Suppressor macrophage treated with lipopolysaccharide for 1 hour (primary cell): Measurements from ENCODE around the gene CFC1.
"Not testable (repeated sequence)": the region's sequence is repeated elsewhere in the genome, so short reads cannot be mapped to it uniquely, and the experiment has no call there.

Source experiments
- DNase-seq, 3 donors: peaks; one replicate each; pipeline ENCODE4 v3.0.0-alpha.2; 2020 to 2022

Gene CFC1

DNA sequence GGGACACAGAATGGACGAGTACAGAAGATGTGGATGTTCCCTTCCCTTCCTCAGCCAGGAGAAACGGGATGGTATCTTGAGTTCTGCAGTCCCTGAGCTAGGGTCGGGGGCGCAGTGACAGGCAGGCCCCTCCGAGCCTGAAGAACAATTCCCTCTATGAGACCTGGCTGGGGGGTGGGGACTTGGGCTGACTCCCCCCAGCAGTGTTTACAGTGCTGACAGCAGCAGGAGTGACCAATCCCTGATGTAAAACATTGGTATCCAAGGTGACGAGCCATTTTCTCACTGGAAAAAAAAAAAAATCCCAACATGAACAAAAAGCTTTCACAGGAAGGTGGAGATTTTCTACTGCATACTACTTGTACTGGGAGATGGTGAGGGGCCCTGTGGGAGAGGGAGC, at the start of gene CFC1:
Gene CFC1, minus strand, starts transcription at position 183 of the 400 bp plus-strand sequence. CDS start 288 bp downstream, outside the sequence.
- DNase-seq: not testable (repeated sequence)

DNA sequence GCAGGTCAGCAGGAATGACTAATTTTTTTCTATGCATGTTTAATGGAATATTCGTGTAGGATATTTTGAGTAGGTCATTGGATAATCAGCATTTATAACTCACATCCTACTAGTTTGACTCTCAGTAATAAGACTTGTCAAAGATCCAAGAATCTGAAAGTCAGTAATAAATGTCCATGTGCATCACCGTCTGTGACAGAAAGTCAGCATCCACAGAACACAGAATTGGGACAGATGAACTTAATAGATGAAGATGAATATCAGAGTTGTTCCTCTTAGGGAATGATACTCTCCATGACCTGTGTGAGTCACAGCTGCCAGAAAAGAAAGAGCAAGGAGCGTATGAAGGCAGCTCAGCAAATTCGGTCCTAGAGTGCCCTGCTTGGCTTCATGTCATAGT, 42.3 kb upstream of the CFC1 start:
- not testable (repeated sequence) for DNase-seq

DNA sequence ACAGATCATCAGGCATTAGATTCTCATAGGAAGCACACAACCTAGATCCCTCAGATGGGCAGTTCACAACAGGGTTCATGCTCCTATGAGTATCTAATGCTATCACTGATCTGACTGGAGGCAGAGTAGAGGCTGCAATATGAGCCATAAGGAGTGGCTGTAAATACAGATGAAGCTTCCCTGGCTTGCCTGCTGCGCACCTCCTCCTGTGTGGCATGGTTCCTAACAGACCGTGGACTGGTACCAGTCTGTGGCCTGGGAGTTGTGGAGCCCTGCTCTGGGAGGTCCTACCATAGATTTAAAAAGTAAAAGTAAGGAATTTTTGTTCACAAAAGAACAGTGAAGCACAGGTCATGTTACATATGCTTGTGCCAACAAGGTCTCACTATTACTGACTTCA, 39.6 kb upstream of the CFC1 start:
- not testable (repeated sequence) for DNase-seq

DNA sequence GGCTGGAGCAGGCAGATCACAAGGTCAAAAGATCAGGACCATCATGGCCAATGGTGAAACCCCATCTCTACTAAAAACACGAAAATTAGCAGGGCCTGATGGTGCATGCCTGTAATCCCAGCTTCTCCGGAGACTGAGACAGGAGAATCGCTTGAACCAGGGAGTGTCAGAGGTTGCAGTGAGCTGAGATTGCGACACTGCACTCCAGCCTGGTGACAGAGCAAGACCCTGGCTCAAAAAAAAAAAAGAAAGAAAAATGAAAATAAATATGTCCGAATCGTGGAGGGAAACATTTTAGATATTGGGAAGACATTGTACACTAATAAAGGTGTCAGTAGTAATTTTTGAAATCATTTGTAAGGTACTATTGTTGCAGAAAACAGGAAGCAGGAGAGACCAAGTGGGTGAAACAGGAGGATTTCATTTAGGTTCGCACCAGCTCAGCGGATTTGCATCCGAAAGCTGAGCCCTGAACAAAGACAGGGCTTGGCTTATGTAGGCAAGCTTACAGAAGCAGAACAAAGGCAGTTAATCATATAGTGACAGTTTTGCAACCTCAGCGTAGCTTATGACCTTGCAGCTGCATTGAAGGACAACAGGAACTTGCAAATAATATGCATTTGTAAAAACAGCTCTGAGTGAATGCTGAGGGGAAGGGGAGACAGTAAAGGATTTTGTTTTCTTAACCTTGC, 29.6 kb upstream of the CFC1 start:
- not testable (repeated sequence) for DNase-seq

DNA sequence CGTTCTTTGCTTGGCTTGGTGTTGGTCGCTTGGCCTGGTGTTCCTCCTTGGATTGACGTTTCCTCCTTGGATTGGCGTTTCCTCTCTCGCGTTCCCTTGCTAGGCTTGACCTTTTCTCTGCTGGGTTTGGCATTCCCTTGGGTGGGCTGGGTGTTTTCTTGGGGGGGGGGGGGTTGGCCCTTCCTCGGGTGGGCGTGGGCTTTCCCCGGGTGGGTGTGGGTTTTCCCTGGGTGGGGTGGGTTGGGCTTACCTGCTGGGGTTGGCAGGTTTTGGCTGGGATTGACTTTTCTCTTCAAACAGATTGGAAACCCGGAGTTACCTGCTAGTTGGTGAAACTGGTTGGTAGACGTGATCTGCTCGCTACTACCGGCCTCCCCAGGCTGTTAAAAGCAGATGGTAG, 11.8 kb upstream of the CFC1 start, which contains the start of gene POTEJ:
Gene POTEJ, plus strand, starts transcription at position 301 of the 400 bp plus-strand sequence. Its CDS starts 93 bp downstream, at position 394.
- DNase-seq: not testable (repeated sequence)

DNA sequence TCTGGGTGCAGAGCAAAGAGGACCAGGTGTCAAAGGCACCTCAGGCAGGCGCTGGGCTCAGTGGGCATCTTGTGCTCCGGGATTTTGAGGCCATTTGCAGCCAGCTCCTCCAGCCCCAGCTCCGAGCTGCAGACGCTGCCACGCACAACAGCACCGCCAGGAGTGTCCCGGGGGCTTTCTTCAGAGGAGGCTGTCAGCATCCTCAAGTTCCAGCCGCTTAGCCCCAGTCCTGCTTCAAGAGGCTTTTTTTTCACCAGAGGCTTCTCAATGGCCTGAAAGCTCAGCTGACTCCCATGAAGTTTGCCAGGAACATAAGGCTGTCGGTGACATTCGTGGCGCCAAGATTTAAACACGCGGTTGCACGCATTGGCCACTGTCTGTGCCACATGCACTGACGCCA, 11.1 kb upstream of the CFC1 start:
- DNase-seq: not testable (repeated sequence)

DNA sequence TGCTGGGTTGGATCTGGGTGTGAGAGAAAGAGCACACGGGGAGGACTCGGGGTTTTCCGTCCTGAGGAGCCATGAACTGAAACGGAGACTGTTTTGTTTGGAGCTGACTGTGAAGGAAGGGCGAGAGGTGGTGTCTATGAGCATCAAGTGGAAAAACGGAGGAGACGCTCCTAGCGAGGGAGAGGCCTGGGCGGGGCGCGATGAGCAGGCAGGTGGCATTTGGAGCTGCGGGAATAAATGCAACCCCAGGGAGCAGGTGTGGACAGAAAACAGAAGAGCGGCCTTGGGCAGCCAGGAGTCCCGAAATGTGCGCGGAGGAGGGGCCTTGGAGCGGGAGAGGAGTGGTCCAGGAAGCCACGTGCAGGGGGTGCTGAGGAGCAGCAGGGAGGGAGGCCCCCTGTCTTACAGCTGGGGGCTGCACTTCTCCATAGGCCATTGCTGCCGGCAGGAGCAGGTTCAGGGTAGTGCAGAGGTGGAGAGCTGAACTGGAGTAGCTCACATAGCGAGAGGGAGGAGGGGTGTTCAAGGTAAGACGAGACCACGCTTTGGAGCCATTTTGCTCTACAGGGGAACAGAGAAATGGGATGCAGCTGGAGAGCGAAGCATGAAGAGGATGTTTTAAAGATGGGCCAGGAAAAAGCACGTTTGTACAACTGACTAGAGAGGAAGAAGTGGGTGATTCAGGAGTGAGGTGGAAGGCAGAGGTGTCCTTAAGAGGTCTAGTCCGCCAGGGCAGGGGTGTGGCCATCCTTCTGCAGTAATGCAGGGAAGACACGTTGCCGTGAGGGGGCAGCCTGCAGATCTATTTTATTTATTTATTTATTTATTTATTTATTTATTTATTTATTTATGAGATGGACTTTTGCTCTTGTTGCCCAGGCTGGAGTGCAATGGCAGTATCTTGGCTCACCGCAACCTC, 9.9 kb upstream of the CFC1 start:
- DNase-seq: not testable (repeated sequence)

DNA sequence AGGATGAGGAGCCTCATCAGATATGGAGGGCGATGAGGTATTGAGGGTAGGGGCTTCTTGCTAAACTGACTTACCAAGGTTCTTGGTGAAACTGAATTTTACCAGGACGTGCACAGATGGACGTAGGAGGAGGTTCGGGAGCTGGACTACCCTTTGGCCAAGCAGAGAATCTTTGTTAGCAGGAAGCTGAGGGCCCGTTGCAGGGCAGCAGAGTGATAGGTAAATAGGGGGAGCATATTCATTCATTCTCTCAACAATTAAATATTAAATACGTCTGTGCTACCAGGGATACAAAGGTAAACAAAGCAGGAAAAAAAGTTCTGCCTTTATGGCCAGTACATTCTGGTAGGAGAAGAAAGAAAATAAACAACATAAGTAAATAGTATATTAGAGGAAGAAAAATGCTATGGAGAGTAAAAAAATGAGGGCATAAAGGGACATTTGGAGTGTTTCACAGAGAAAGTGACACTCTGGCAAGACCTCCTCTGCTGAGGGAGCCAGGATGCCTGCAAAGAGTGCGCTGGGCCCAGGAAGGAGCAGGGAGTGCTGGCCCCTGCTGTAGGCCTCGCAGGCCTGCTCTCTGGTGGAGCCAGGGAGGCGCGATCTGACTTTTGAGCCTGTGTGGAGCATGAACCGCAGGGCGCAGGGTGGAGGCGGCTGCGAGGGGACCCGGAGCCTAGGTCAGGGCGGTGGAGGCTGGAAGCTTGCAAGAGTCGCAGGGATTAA, 9.1 kb upstream of the CFC1 start:
- not testable (repeated sequence) for DNase-seq

DNA sequence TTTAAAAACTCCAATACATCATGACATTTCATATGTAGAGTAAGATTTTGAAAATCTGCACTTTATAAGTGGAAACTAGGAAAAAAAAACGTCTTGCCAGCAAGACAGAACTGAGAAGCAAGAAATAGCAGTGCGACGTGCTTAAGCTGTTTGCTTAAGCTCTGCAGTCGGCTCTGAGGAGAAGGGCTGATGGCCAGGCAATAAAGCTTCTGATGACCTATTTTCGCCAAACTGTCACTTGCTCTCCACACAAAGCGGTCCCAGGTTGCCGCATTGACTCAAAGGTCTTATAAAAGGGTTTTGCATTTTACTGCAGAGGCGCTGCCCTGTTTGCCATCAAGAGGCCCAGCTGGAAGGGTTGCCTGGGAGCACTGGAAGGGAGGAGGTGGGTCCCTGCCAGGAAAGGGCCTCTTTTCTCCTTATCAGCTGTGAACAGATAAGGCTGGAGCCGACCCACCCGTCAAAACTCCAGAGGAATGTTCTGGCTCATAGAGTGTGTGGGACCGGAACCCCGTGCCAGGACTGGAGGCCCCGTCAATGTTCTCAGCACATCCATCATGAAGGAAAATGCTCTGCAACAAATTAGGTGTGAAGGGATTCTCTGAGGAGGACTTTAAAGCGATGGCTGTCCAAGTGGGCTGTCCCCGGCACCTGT, 2.4 kb upstream of the CFC1 start:
- DNase-seq: not testable (repeated sequence)

DNA sequence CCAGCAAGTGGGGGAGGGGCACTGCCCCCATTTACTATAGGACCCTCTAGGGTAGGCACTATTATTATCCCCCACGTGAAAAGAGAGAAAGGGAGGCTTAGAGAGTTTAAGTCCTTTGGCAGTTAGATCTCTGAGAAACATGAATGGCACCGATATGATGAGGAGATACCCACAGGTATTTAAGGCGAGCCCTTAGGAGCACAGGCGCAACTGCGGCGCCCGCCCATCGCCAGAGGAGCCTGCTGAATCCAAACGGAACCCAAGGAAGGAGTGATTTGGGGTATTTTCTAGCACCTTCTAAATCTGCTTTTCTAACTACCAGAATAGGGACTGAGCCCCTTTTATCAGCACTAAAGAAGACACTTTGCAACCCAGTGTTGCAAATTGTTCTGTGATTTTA, 551 bp upstream of the CFC1 start:
- DNase-seq: not testable (repeated sequence)

DNA sequence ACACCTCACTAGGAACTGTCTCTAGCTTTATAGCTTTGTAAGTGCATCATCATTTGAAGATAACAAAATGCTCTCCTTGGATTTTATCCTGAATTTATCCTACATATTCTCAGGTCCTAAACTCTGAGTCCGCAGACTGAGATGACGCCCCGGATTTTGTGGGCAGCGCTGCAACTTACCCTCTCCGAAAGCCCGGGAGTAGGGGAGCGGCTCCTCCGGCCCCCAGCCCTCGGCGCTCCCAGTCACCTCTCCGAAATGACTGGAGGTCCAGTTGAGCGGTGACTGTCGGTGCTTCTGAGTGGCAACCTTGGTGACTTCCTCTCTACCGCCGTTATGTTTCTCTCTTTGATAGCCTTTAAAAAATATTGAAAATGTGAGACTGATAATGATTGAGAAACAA, 912 bp downstream of the CFC1 start:
- DNase-seq: not testable (repeated sequence)

DNA sequence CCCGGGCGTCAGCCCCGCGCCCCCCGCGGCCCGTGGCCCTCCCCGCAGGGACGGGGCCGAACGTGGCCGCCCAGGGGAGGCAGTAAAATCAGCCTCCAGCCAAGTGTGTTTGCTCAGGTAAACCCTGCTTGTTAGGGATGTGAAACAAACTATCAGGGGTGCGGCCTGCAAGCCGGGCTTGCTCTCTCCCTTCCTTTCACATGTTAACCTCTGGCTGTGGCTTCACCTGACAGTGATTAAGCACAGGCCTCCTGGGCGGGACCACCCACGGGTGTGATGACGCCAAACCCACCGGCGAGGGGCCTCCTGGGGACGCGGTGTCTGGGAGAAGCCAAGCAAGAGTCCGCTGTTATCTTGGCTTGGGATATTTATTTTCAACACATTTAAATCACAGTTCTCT, 1.4 kb downstream of the CFC1 start:
- DNase-seq: not testable (repeated sequence)

DNA sequence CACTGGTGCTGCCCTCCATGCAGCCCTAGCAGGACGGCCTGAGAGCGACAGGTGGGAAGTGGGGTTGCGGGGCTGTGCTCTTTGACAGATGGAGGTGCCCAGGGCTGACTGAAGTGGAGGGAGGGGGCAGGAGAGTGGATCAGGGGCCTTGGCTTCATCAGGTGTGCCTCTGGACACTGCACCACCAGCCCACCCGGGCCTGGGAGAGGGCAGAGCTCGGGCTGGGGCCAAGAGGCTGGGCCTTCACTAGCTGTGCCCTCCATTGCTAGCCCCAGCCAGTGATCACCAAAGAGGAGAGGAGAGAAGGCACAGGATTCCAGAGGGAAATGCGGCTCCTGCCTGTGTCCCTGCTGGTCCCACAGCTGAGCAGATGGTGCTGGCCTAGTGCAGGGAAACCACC, 2.6 kb downstream of the CFC1 start:
- DNase-seq: not testable (repeated sequence)

DNA sequence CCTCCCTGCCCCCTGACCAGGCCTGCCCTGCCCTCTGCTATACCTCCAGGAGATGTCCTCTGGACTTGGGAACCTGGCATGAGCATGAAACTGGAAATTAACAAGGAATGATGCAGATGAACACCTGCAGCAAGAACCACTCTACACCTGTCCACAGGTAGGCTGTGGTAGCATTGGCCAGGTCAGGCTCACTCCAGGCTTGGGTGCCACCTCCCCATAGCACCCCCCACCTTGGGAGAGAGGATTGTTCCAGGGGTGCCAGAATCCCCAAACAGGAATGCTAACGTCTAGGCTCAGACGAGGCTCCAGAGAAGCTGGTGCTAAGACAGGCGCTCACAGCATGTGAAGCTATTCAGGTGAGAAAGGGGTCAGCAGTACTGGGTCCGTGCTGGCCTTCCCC, 5.4 kb downstream of the CFC1 start:
- DNase-seq: not testable (repeated sequence)

DNA sequence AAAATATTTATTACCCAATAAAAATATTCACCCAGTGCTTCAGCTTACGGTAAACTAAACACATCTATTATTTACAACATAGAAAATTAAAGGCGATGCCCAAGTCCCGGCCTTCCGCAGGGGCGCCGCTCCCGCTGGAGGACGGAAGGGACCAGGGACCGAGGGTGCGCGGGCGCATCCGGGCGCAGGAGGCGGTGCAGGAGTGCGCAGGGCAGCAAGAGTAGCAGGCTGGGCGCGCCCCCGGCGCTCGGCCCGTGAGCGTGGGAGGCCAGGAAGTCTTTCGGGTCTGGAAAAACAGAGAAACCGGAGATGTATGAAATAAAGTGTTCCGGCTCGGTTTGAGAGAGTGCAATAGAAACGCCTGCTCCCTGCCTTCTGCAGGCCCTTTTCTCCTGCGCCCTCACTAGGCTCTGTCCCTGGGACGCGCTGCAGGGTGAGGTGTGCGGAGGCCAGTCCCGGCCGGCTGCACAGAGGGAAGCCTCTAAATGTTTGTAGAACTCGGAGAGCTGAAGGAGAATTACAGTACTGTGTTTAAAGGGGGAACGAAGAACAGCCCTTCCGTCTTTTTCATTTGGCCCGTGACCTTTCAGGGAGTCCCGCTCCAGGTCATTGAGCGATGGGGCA, 6.5 kb downstream of the CFC1 start:
- DNase-seq: not testable (repeated sequence)

DNA sequence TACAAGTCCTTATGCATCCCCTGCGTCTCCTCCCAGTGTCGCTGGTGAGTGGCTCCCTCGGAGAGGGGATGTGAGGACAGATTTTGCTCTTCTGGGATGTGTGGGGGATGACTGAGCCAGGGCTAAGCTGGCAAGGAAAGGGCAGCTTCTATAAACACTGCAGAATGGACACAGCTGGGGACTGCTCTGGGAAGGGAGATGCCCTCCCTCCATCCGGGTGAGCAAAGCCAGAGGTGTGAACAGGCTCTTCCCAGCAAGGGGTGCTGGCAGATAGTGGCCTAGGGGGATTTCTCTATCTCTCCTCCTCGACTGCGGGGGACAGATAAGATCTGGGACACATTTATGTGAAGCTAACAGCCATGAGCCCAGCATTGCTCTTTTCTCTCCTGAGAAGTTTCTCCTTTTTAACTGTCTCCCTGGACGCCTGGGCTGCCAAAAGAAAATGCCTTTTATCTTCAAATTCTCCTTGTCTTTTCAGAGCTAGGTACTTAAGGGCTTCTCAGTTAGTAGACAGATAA, 8.5 kb downstream of the CFC1 start:
- not testable (repeated sequence) for DNase-seq

DNA sequence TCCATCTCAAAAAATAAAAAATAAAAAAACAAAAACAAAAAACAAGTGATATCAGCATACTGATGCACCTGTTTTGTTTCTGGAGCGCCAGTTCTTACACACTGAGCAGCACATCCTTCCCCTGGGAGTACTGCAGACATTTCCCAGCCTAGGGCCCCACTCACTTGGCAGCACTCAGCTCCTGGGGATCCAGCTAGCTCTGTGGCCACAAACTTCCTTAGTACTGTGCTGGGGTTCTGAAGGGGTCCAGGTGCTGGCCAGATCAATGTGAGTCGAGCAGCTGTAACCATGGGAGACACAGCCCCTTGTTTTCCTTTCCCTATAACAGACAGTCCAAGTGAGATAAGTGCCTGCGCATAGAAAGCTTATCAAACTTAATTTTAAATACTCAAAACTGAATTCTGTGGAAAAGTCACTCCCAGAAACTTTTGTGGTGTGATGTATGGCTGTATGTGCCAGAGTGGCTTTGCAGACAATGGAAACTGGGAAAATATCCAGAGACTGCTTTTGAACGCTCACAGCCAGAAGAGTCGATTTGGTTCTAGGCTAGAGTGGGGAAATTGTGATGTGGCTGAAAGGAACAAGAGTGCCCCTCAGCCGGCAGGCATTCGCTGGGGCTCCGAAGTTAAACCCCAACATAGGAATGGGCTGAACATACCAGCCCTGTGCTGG, 9.1 kb downstream of the CFC1 start:
- DNase-seq: not testable (repeated sequence)

DNA sequence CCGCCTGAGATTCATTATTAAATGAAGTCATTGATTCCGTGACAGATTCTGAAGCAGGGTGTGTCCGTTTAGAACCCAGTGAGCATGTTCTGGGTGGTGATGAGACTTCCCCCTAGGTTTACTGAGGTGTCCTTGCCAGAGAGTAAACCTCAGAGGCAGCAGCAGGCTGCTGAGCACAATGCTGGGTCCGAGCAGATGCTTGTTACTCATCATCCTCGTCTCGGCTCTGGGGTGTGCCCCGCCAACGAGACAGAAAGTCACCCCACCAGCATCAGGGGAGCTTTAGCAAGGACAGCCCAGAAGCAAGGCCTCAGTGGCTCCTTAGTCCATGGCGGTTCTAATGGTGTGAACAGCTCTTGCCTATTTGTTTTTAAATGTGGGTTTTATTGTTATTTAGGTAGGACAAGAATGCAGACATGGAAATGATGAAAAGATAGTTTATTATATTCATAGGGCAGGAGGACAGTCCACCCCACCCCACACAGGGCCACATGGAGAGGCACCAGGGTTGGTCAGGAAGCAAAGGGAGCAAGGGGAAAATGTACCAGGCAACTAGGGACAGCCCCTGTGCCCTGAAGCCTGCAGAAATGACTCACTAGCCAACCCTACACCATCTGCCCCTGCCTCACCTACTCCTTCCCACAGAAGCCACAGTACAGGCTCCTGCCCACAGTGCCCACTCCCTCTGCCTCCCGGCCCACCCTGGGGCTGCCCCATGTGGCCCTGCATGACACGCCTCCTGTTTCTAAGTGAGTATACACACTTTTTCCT, 10.5 kb downstream of the CFC1 start:
- DNase-seq: not testable (repeated sequence)

DNA sequence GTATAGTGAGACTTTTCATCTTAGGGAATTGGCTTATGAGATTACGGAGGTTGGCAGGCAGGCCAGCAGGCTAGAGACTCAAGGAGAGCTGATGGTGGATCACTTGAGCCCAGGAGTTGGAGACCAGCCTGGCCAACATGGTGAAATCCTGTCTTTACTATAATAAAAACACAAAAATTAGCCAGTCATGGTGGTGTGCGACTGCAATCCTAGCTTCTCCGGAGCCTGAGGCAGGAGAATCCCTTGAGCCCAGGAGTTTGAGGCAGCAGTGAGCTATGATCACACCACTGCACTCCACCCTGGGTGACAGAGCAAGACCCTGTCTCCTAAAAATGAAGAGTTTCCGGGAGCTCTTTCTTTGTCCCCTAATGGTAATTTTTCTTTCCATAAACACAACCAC, 14.6 kb downstream of the CFC1 start:
- DNase-seq: not testable (repeated sequence)

DNA sequence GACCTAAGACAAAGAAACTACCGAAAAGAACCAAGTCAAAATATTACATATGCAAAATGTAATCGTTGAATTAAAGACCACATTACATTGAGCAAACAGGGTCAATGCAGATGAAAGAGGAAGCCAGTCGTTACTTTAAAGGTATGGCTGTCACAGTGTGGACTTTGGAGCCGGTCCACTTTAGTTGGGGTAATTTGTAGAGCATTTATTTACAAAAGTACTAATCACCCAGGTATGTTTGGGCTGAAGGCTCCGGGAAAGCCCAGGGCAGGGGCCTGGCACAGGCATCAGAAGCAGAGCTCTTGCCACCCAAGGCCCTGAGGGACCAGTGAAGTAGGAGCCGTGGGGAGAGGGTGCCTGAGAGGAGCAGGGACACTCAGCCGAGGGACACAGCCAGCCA, 15.8 kb downstream of the CFC1 start:
- DNase-seq: not testable (repeated sequence)
